HCT116 (cell line): ENCODE results near the gene PTBP1.

Experiments
- ATF3 ChIP-seq: IDR thresholded peaks from 2 replicates; pipeline ENCODE4 v1.6.1; 2012
- CEBPB ChIP-seq: IDR thresholded peaks from 2 replicates; pipeline ENCODE4 v1.6.1; 2012; ENCODE audit warnings: low read depth
- EZH2 ChIP-seq: fragments of 200-600 bp; sonication (generic); IDR thresholded peaks from 2 replicates; pipeline ENCODE4 v1.6.1; 2017; ENCODE audit warnings: antibody characterized with exemption, mixed run types
- EZH2phosphoT487 ChIP-seq: fragments of 200-600 bp; IDR thresholded peaks from 2 replicates; pipeline ENCODE4 v1.6.1; 2018; ENCODE audit warnings: antibody characterized with exemption, borderline replicate concordance
- JUND ChIP-seq: IDR thresholded peaks from 2 replicates; pipeline ENCODE4 v1.6.1; 2012
- POLR2A ChIP-seq: IDR thresholded peaks from 2 replicates; pipeline ENCODE4 v1.7.0; 2011; ENCODE audit warnings: borderline replicate concordance; ENCODE audit not compliant: insufficient read depth, insufficient read length; ENCODE audit errors: extremely low read depth
- POLR2AphosphoS5 ChIP-seq: IDR thresholded peaks from 2 replicates; pipeline ENCODE4 v1.6.1; 2011; ENCODE audit warnings: mild to moderate bottlenecking, low read depth, low read length, moderate library complexity
- RAD21 ChIP-seq: IDR thresholded peaks from 2 replicates; pipeline ENCODE4 v1.6.1; 2012; ENCODE audit warnings: low read depth, mild to moderate bottlenecking
- REST ChIP-seq: IDR thresholded peaks from 2 replicates; pipeline ENCODE4 v1.6.1; 2012; ENCODE audit warnings: low read depth
- TF ChIP-seq, protein P1 (sequence below), 3 experiments: fragments of 200-600 bp in 1 of 3; sonication (generic) in 1 of 3; IDR thresholded peaks in 2 of 3; conservative IDR thresholded peaks in 1 of 3; 2 replicates each; pipeline ENCODE4 v1.5.1; 2012 to 2017; ENCODE audit warnings: low read depth in 2 of 3, low read length in 2 of 3, antibody characterized with exemption in 1 of 3, borderline replicate concordance in 1 of 3, control low read depth in 1 of 3, mild to moderate bottlenecking in 1 of 3, mixed read lengths in 1 of 3, mixed run types in 1 of 3, moderate library complexity in 1 of 3; ENCODE audit not compliant: insufficient read depth in 1 of 3

GRCh38 chr19:800360-801029, 3.2 kb downstream of the PTBP1 start:
- TF ChIP-seq POLR2AphosphoS5, result no peak
- TF ChIP-seq EZH2, result no peak
- no peak for TF ChIP-seq ATF3
- TF ChIP-seq, protein P1, sequence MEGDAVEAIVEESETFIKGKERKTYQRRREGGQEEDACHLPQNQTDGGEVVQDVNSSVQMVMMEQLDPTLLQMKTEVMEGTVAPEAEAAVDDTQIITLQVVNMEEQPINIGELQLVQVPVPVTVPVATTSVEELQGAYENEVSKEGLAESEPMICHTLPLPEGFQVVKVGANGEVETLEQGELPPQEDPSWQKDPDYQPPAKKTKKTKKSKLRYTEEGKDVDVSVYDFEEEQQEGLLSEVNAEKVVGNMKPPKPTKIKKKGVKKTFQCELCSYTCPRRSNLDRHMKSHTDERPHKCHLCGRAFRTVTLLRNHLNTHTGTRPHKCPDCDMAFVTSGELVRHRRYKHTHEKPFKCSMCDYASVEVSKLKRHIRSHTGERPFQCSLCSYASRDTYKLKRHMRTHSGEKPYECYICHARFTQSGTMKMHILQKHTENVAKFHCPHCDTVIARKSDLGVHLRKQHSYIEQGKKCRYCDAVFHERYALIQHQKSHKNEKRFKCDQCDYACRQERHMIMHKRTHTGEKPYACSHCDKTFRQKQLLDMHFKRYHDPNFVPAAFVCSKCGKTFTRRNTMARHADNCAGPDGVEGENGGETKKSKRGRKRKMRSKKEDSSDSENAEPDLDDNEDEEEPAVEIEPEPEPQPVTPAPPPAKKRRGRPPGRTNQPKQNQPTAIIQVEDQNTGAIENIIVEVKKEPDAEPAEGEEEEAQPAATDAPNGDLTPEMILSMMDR (IDR thresholded peaks at IDR 0.05 in 2 of 3, conservative IDR thresholded peaks at IDR 0.05 in 1 of 3; ENCODE audit: borderline replicate concordance in 1 of 3, insufficient read depth in 1 of 3, low read depth in 2 of 3, low read length in 2 of 3), result no peak
- no peak for TF ChIP-seq POLR2A
- TF ChIP-seq REST, result no peak
- TF ChIP-seq RAD21, result no peak
- no peak for TF ChIP-seq CEBPB
- no peak for TF ChIP-seq EZH2phosphoT487
- no peak for TF ChIP-seq JUND
